Activated naive CD4-positive, alpha-beta T cell treated with anti-CD3 and anti-CD28 coated beads, Interleukin-2, amount 50 U/mL, for 24 hours (primary cell): ENCODE data around the gene GDF9.

Experiments used
- H3K27ac Mint-ChIP-seq: one replicate; pipeline ENCODE4 v1.8.0; 2021; ENCODE audit warnings: mild to moderate bottlenecking, mixed read lengths
- H3K27me3 Mint-ChIP-seq: one replicate; pipeline ENCODE4 v1.8.0; 2021; ENCODE audit warnings: mixed read lengths
- H3K36me3 Mint-ChIP-seq: one replicate; pipeline ENCODE4 v1.8.0; 2021; ENCODE audit warnings: mixed read lengths
- H3K4me1 Mint-ChIP-seq: one replicate; pipeline ENCODE4 v1.8.0; 2021; ENCODE audit warnings: mixed read lengths
- H3K4me3 Mint-ChIP-seq: one replicate; pipeline ENCODE4 v1.8.0; 2021; ENCODE audit warnings: mild to moderate bottlenecking, mixed read lengths
- H3K9me3 Mint-ChIP-seq: one replicate; pipeline ENCODE4 v1.8.0; 2021; ENCODE audit warnings: mixed read lengths

Gene GDF9

GRCh38 chr5:132866342-132867045 is at the start of gene GDF9, which contains the start of gene UQCRQ:
TSS of gene GDF9 (minus strand) at chr5:132866469. CDS start at chr5:132864533, 1,936 bp downstream.
TSS of gene UQCRQ (plus strand) at chr5:132866642. CDS start at chr5:132866882, 240 bp downstream.
- peak within 1 kb of the TSS; percentile 98 for H3K27ac Mint-ChIP-seq
- H3K27me3 Mint-ChIP-seq, result no peaks in the 10 kb centered on the region
- no peaks in the 10 kb centered on the region for H3K9me3 Mint-ChIP-seq
- H3K4me1 Mint-ChIP-seq, result peaks cover 32% of the 10 kb centered on the region
- peak within 1 kb of the TSS; percentile 97 for H3K4me3 Mint-ChIP-seq
- H3K36me3 Mint-ChIP-seq, result peaks cover 14% of the 10 kb centered on the region

- H3K4me1 Mint-ChIP-seq, result peaks cover 16% of the 10 kb centered on the region
- H3K27me3 Mint-ChIP-seq, result no peaks in the 10 kb centered on the region
- H3K36me3 Mint-ChIP-seq, result peaks cover 12% of the 10 kb centered on the region
- no peaks in the 10 kb centered on the region for H3K9me3 Mint-ChIP-seq
- H3K4me3 Mint-ChIP-seq, result no peak overlapping the region
- no peak overlapping the region for H3K27ac Mint-ChIP-seq
These were observed 49.4 kb upstream of the GDF9 start for GRCh38 chr5:132915681-132916080.

- H3K36me3 Mint-ChIP-seq, result peaks cover 12% of the 10 kb centered on the region
These were observed 43.4 kb upstream of the GDF9 start for GRCh38 chr5:132909702-132910101.

GRCh38 chr5:132907161-132907560 is 40.9 kb upstream of the GDF9 start:
- no peak overlapping the region for H3K4me3 Mint-ChIP-seq
- no peaks in the 10 kb centered on the region for H3K9me3 Mint-ChIP-seq
- peaks cover 9% of the 10 kb centered on the region for H3K36me3 Mint-ChIP-seq
- H3K27me3 Mint-ChIP-seq, result no peaks in the 10 kb centered on the region
- no peak overlapping the region for H3K27ac Mint-ChIP-seq
- peaks cover 47% of the 10 kb centered on the region for H3K4me1 Mint-ChIP-seq

More at GRCh38 chr5:132909702-132910101, 43.4 kb upstream of the GDF9 start:
- peak overlapping the region; percentile 17 for H3K27ac Mint-ChIP-seq
- no peaks in the 10 kb centered on the region for H3K27me3 Mint-ChIP-seq
- peaks cover 41% of the 10 kb centered on the region for H3K4me1 Mint-ChIP-seq
- H3K4me3 Mint-ChIP-seq, result no peak overlapping the region
- H3K9me3 Mint-ChIP-seq, result no peaks in the 10 kb centered on the region

GRCh38 chr5:132905938-132906337 is 39.7 kb upstream of the GDF9 start:
- Mint-ChIP-seq H3K4me3 (no peak overlapping the region), H3K9me3 (no peaks in the 10 kb centered on the region), H3K27me3 (no peaks in the 10 kb centered on the region), H3K36me3 (peaks cover 6% of the 10 kb centered on the region), H3K27ac (no peak overlapping the region), H3K4me1 (peaks cover 42% of the 10 kb centered on the region)

- Mint-ChIP-seq H3K4me3 (no peak overlapping the region), H3K27me3 (no peaks in the 10 kb centered on the region), H3K36me3 (peaks cover 5% of the 10 kb centered on the region), H3K4me1 (peaks cover 30% of the 10 kb centered on the region), H3K9me3 (no peaks in the 10 kb centered on the region), H3K27ac (no peak overlapping the region)
These were observed 35.5 kb upstream of the GDF9 start for GRCh38 chr5:132901730-132902129.

- Mint-ChIP-seq H3K27ac (peak overlapping the region; percentile 35), H3K27me3 (no peaks in the 10 kb centered on the region), H3K4me3 (no peak overlapping the region), H3K4me1 (peaks cover 25% of the 10 kb centered on the region), H3K9me3 (no peaks in the 10 kb centered on the region), H3K36me3 (peaks cover 5% of the 10 kb centered on the region)
These were observed 34.8 kb upstream of the GDF9 start for GRCh38 chr5:132901036-132901435.

GRCh38 chr5:132898094-132898493 is 31.8 kb upstream of the GDF9 start:
- H3K36me3 Mint-ChIP-seq, result peaks cover 14% of the 10 kb centered on the region
- H3K27me3 Mint-ChIP-seq, result no peaks in the 10 kb centered on the region
- no peak overlapping the region for H3K4me3 Mint-ChIP-seq
- no peak overlapping the region for H3K27ac Mint-ChIP-seq
- no peaks in the 10 kb centered on the region for H3K9me3 Mint-ChIP-seq
- H3K4me1 Mint-ChIP-seq, result peaks cover 9% of the 10 kb centered on the region

GRCh38 chr5:132896685-132897084 is 30.4 kb upstream of the GDF9 start:
- Mint-ChIP-seq H3K4me1 (peaks cover 8% of the 10 kb centered on the region), H3K36me3 (peaks cover 16% of the 10 kb centered on the region), H3K9me3 (no peaks in the 10 kb centered on the region), H3K27me3 (no peaks in the 10 kb centered on the region), H3K27ac (peak overlapping the region; percentile 79), H3K4me3 (no peak overlapping the region)

- H3K27ac Mint-ChIP-seq, result no peak overlapping the region
These were observed 29.5 kb upstream of the GDF9 start for GRCh38 chr5:132895719-132896305.

GRCh38 chr5:132890817-132891216 is 24.5 kb upstream of the GDF9 start:
- no peaks in the 10 kb centered on the region for H3K4me1 Mint-ChIP-seq
- no peak overlapping the region for H3K27ac Mint-ChIP-seq
- no peaks in the 10 kb centered on the region for H3K9me3 Mint-ChIP-seq
- peaks cover 13% of the 10 kb centered on the region for H3K36me3 Mint-ChIP-seq
- no peaks in the 10 kb centered on the region for H3K27me3 Mint-ChIP-seq
- no peak overlapping the region for H3K4me3 Mint-ChIP-seq

More at GRCh38 chr5:132895719-132896305, 29.5 kb upstream of the GDF9 start:
- no peaks in the 10 kb centered on the region for H3K9me3 Mint-ChIP-seq
- H3K4me3 Mint-ChIP-seq, result no peak overlapping the region
- H3K27me3 Mint-ChIP-seq, result no peaks in the 10 kb centered on the region
- H3K36me3 Mint-ChIP-seq, result peaks cover 16% of the 10 kb centered on the region
- H3K4me1 Mint-ChIP-seq, result peaks cover 4% of the 10 kb centered on the region

GRCh38 chr5:132889501-132889900 is 23.2 kb upstream of the GDF9 start:
- Mint-ChIP-seq H3K27ac (no peak overlapping the region), H3K27me3 (no peaks in the 10 kb centered on the region), H3K4me1 (peaks cover 7% of the 10 kb centered on the region), H3K9me3 (no peaks in the 10 kb centered on the region), H3K36me3 (peaks cover 8% of the 10 kb centered on the region), H3K4me3 (no peak overlapping the region)

GRCh38 chr5:132887283-132887682 is 21.0 kb upstream of the GDF9 start:
- Mint-ChIP-seq H3K36me3 (peaks cover 9% of the 10 kb centered on the region), H3K27ac (no peak overlapping the region), H3K27me3 (no peaks in the 10 kb centered on the region), H3K4me1 (peaks cover 7% of the 10 kb centered on the region), H3K9me3 (no peaks in the 10 kb centered on the region), H3K4me3 (no peak overlapping the region)

GRCh38 chr5:132886064-132886823 is 20.0 kb upstream of the GDF9 start:
- Mint-ChIP-seq H3K36me3 (peaks cover 9% of the 10 kb centered on the region), H3K27ac (no peak overlapping the region), H3K27me3 (no peaks in the 10 kb centered on the region), H3K4me1 (peaks cover 7% of the 10 kb centered on the region), H3K9me3 (no peaks in the 10 kb centered on the region), H3K4me3 (no peak overlapping the region)

- no peaks in the 10 kb centered on the region for H3K27me3 Mint-ChIP-seq
- no peak overlapping the region for H3K27ac Mint-ChIP-seq
- peaks cover 8% of the 10 kb centered on the region for H3K36me3 Mint-ChIP-seq
- H3K9me3 Mint-ChIP-seq, result no peaks in the 10 kb centered on the region
- H3K4me3 Mint-ChIP-seq, result no peak overlapping the region
- H3K4me1 Mint-ChIP-seq, result peaks cover 7% of the 10 kb centered on the region
These were observed 18.3 kb upstream of the GDF9 start for GRCh38 chr5:132884548-132884947.
